SK-N-SH treated with all-trans-retinoic acid at 6 μM for 48 hours (cell line): ENCODE results near the gene MMP17.

Source experiments
- ATAC-seq: fragments of 200-7000 bp; cut with Tn5 transposase; 3 replicates; pipeline ENCODE4 v1.9.1; 2020; ENCODE audit warnings: mild to moderate bottlenecking, moderate library complexity
- BACH2 ChIP-seq: fragments of 250-450 bp; sonication (Bioruptor Pico); IDR thresholded peaks from 2 replicates; pipeline ENCODE4 v1.9.0; 2021; ENCODE audit warnings: mild to moderate bottlenecking, borderline replicate concordance
- ESRRG ChIP-seq: fragments of 250-450 bp; sonication (Bioruptor Pico); IDR thresholded peaks from 2 replicates; pipeline ENCODE4 v1.6.1; 2021; ENCODE audit warnings: mild to moderate bottlenecking
- GLIS3 ChIP-seq: fragments of 250-450 bp; sonication (Bioruptor Pico); IDR thresholded peaks from 2 replicates; pipeline ENCODE4 v1.5.0; 2020; ENCODE audit warnings: mild to moderate bottlenecking, moderate library complexity
- OSR1 ChIP-seq: fragments of 250-450 bp; sonication (Bioruptor Pico); IDR thresholded peaks from 2 replicates; pipeline ENCODE4 v1.8.0; 2022; ENCODE audit warnings: moderate library complexity, mild to moderate bottlenecking, inconsistent platforms
- PPARA ChIP-seq: fragments of 250-450 bp; sonication (Bioruptor Pico); IDR thresholded peaks from 2 replicates; pipeline ENCODE4 v1.5.0; 2020; ENCODE audit warnings: mild to moderate bottlenecking, borderline replicate concordance
- RARB ChIP-seq: fragments of 250-450 bp; sonication (Bioruptor Pico); IDR thresholded peaks from 2 replicates; pipeline ENCODE4 v1.8.0; 2021; ENCODE audit warnings: mild to moderate bottlenecking, moderate library complexity
- SNAI2 ChIP-seq: fragments of 250-450 bp; sonication (Bioruptor Pico); IDR thresholded peaks from 2 replicates; pipeline ENCODE4 v1.5.0; 2020; ENCODE audit warnings: mild to moderate bottlenecking, moderate library complexity
- TCF4 ChIP-seq: fragments of 250-450 bp; sonication (Bioruptor Pico); IDR thresholded peaks from 2 replicates; pipeline ENCODE4 v1.8.0; 2021; ENCODE audit warnings: mild to moderate bottlenecking, moderate library complexity, borderline replicate concordance
- TOX ChIP-seq: fragments of 250-450 bp; sonication (Bioruptor Pico); IDR thresholded peaks from 2 replicates; pipeline ENCODE4 v1.8.0; 2021; ENCODE audit warnings: mild to moderate bottlenecking, moderate library complexity, borderline replicate concordance
- ZC3H10 ChIP-seq: fragments of 250-450 bp; sonication (Bioruptor Pico); IDR thresholded peaks from 2 replicates; pipeline ENCODE4 v1.5.1; 2021; ENCODE audit warnings: mild to moderate bottlenecking, moderate library complexity
- ZFP3 ChIP-seq: fragments of 250-450 bp; sonication (Bioruptor Pico); IDR thresholded peaks from 2 replicates; pipeline ENCODE4 v1.5.0; 2020; ENCODE audit warnings: mild to moderate bottlenecking, moderate library complexity
- ZFP30 ChIP-seq: fragments of 450-650 bp; formaldehyde crosslinking; IDR thresholded peaks from 2 replicates; pipeline ENCODE4 v1.5.0; 2022; ENCODE audit warnings: mild to moderate bottlenecking, moderate library complexity
- ZNF565 ChIP-seq: fragments of 450-650 bp; formaldehyde crosslinking; conservative IDR thresholded peaks from 2 replicates; pipeline ENCODE4 v1.5.0; 2020; ENCODE audit warnings: low read depth, mild to moderate bottlenecking, moderate library complexity
- ZNF70 ChIP-seq: fragments of 450-650 bp; formaldehyde crosslinking; IDR thresholded peaks from 2 replicates; pipeline ENCODE4 v1.5.0; 2020; ENCODE audit warnings: mild to moderate bottlenecking, moderate library complexity
- ZNF8 ChIP-seq: fragments of 450-650 bp; formaldehyde crosslinking; IDR thresholded peaks from 2 replicates; pipeline ENCODE4 v1.5.0; 2020; ENCODE audit warnings: mild to moderate bottlenecking, moderate library complexity
- TF ChIP-seq, protein P1 (sequence below): fragments of 250-450 bp; sonication (Bioruptor Pico); IDR thresholded peaks from 2 replicates; pipeline ENCODE4 v1.5.0; 2020; ENCODE audit warnings: mild to moderate bottlenecking, moderate library complexity
- TF ChIP-seq, protein P2 (sequence below): fragments of 250-450 bp; sonication (Bioruptor Pico); IDR thresholded peaks from 2 replicates; pipeline ENCODE4 v1.8.0; 2020; ENCODE audit warnings: mild to moderate bottlenecking, moderate library complexity, borderline replicate concordance
- TF ChIP-seq, protein P3 (sequence below): fragments of 250-450 bp; sonication (Bioruptor Pico); IDR thresholded peaks from 2 replicates; pipeline ENCODE4 v1.8.0; 2021; ENCODE audit warnings: low read depth, mild to moderate bottlenecking, moderate library complexity, borderline replicate concordance
- TF ChIP-seq, protein P4 (sequence below): fragments of 250-450 bp; sonication (Bioruptor Pico); IDR thresholded peaks from 2 replicates; pipeline ENCODE4 v1.5.1; 2021; ENCODE audit warnings: mild to moderate bottlenecking, moderate library complexity

MMP17 gene

DNA sequence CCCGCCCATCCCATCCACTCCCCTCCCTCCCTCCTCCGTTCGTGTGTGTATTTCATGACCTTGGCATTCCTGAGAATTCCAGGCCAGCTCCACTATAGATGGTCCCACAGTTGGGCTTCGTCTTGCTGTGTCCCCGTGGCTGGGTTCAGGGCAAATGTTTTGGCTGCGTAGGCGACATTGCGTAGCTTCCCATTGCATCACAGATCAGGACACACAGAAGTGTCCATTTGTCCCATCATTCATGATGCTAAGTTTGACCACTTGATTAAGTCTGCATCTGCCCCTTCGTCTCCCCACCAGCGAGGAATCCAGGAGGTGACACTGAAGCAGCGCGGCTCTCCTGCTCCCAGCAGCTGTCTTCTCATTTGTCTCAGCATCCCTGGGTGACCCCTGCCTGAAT, 38.6 kb upstream of the MMP17 start (continued):
- TF ChIP-seq, protein P1, sequence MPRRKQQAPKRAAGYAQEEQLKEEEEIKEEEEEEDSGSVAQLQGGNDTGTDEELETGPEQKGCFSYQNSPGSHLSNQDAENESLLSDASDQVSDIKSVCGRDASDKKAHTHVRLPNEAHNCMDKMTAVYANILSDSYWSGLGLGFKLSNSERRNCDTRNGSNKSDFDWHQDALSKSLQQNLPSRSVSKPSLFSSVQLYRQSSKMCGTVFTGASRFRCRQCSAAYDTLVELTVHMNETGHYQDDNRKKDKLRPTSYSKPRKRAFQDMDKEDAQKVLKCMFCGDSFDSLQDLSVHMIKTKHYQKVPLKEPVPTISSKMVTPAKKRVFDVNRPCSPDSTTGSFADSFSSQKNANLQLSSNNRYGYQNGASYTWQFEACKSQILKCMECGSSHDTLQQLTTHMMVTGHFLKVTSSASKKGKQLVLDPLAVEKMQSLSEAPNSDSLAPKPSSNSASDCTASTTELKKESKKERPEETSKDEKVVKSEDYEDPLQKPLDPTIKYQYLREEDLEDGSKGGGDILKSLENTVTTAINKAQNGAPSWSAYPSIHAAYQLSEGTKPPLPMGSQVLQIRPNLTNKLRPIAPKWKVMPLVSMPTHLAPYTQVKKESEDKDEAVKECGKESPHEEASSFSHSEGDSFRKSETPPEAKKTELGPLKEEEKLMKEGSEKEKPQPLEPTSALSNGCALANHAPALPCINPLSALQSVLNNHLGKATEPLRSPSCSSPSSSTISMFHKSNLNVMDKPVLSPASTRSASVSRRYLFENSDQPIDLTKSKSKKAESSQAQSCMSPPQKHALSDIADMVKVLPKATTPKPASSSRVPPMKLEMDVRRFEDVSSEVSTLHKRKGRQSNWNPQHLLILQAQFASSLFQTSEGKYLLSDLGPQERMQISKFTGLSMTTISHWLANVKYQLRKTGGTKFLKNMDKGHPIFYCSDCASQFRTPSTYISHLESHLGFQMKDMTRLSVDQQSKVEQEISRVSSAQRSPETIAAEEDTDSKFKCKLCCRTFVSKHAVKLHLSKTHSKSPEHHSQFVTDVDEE (CRISPR knock-in tag) = no peak
- TF ChIP-seq TOX (CRISPR knock-in tag) (no peak), ZC3H10 (CRISPR knock-in tag) (no peak)

DNA sequence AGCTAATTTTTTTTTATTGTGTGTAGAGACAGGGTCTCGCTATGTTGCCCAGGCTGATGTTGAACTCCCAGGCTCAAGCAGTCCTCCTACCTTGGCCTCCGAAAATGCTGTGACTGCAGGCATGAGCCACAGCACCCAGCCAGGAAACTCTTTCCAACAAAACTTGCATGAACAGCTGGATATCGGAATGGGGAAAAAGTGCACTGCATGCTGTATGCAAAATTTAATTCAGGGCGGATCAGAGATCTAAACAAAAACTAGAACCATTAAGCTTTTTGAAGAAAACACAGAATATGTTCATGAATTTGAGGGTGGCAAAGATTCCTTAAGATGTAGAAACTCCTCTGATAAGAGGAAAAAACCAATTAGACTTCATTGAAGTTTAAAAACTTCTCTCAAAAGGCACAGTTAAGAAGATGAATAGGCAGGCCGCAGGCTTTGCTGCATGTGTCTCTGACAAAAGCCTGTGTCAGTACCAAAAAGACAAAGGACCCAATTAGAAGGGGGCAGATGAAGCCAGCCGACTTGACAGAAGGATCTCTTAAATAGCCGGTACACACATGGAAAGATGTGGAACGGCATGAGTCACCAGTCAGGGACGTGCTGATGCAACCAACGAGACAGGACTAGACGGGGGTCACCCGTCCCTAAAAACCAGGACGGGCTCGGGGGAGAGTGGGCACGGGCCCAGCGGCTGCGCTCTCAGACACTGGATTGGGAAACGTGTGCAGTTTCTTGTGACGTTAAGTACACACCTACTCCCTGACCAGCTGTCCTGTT, 34.8 kb upstream of the MMP17 start:
- no peak for ATAC-seq
- TF ChIP-seq ESRRG (CRISPR knock-in tag) = no peak
- no peak for TF ChIP-seq ZNF8 (CRISPR knock-in tag)
- no peak for TF ChIP-seq ZNF565 (CRISPR knock-in tag)
- TF ChIP-seq GLIS3 (CRISPR knock-in tag) = no peak
- TF ChIP-seq SNAI2 (CRISPR knock-in tag) = no peak
- no peak for TF ChIP-seq ZNF70
- TF ChIP-seq RARB (CRISPR knock-in tag) = no peak
- TF ChIP-seq, protein P2, sequence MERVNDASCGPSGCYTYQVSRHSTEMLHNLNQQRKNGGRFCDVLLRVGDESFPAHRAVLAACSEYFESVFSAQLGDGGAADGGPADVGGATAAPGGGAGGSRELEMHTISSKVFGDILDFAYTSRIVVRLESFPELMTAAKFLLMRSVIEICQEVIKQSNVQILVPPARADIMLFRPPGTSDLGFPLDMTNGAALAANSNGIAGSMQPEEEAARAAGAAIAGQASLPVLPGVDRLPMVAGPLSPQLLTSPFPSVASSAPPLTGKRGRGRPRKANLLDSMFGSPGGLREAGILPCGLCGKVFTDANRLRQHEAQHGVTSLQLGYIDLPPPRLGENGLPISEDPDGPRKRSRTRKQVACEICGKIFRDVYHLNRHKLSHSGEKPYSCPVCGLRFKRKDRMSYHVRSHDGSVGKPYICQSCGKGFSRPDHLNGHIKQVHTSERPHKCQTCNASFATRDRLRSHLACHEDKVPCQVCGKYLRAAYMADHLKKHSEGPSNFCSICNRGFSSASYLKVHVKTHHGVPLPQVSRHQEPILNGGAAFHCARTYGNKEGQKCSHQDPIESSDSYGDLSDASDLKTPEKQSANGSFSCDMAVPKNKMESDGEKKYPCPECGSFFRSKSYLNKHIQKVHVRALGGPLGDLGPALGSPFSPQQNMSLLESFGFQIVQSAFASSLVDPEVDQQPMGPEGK (CRISPR knock-in tag) = no peak
- no peak for TF ChIP-seq PPARA (CRISPR knock-in tag)
- no peak for TF ChIP-seq ZC3H10 (CRISPR knock-in tag)
- no peak for TF ChIP-seq ZFP3 (CRISPR knock-in tag)
- TF ChIP-seq, protein P3, sequence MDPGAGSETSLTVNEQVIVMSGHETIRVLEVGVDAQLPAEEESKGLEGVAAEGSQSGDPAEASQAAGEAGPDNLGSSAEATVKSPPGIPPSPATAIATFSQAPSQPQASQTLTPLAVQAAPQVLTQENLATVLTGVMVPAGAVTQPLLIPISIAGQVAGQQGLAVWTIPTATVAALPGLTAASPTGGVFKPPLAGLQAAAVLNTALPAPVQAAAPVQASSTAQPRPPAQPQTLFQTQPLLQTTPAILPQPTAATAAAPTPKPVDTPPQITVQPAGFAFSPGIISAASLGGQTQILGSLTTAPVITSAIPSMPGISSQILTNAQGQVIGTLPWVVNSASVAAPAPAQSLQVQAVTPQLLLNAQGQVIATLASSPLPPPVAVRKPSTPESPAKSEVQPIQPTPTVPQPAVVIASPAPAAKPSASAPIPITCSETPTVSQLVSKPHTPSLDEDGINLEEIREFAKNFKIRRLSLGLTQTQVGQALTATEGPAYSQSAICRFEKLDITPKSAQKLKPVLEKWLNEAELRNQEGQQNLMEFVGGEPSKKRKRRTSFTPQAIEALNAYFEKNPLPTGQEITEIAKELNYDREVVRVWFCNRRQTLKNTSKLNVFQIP (CRISPR knock-in tag) = no peak
- TF ChIP-seq BACH2 (CRISPR knock-in tag) = no peak
- no peak for TF ChIP-seq TOX (CRISPR knock-in tag)

DNA sequence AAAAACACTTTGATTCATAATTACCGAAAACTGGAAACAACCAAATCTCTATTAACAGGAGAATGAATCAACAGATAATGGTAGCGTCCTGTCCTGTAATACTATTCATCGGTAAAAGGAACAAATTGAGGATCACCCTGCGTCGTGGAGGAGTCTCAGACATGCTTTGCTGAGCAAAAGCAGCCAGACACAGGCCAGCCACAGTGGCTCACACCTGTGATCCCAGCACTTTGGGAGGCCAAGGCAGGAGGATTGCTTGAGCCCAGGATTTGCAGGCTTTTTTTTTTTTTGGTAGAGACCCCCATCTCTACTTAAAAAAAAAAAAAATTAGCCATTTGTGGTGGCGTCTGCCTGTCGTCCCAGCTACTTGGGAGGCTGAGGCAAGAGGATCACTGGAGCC, 34.1 kb upstream of the MMP17 start:
- ATAC-seq = no peak
- no peak for TF ChIP-seq TCF4
- TF ChIP-seq ZFP30 = no peak

DNA sequence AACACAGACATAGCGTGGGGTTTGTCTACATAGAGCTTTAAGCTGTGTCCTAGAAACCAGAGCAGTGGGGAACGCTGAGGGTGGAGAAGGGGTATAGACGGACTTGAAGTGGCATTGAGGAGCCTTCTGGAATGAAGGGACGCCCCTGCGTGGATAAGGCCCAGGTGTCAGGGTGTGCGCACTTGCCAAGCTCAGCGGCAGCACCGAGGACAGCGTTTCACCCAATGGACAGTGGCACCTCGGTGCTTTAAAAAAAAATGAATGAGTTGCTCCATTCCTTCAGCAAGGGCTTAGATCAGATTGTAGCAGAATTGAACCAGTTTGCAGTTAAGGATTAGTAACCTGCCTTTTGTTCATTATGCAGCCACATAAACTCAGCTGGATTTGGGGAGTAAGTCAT, 33.6 kb upstream of the MMP17 start:
- ATAC-seq = no peak

More for the DNA sequence above, 33.6 kb upstream of the MMP17 start:
- TF ChIP-seq, protein P2 (CRISPR knock-in tag) = no peak
- TF ChIP-seq PPARA (CRISPR knock-in tag) (no peak), ZNF8 (CRISPR knock-in tag) (no peak), TCF4 (no peak), RARB (CRISPR knock-in tag) (no peak), OSR1 (no peak)
- TF ChIP-seq, protein P4, sequence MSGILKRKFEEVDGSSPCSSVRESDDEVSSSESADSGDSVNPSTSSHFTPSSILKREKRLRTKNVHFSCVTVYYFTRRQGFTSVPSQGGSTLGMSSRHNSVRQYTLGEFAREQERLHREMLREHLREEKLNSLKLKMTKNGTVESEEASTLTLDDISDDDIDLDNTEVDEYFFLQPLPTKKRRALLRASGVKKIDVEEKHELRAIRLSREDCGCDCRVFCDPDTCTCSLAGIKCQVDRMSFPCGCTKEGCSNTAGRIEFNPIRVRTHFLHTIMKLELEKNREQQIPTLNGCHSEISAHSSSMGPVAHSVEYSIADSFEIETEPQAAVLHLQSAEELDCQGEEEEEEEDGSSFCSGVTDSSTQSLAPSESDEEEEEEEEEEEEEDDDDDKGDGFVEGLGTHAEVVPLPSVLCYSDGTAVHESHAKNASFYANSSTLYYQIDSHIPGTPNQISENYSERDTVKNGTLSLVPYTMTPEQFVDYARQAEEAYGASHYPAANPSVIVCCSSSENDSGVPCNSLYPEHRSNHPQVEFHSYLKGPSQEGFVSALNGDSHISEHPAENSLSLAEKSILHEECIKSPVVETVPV (CRISPR knock-in tag) = no peak
